HCT116 (cell line): ENCODE data around the gene SLC25A29.

Experiments
- ELF1 ChIP-seq: IDR thresholded peaks from 2 replicates; pipeline ENCODE4 v1.6.1; 2012; ENCODE audit warnings: low read depth, borderline replicate concordance
- FOSL1 ChIP-seq: IDR thresholded peaks from 2 replicates; pipeline ENCODE4 v1.6.1; 2012; ENCODE audit warnings: low read depth
- MAX ChIP-seq: IDR thresholded peaks from 2 replicates; pipeline ENCODE4 v1.6.1; 2012
- POLR2A ChIP-seq: IDR thresholded peaks from 2 replicates; pipeline ENCODE4 v1.7.0; 2011; ENCODE audit warnings: borderline replicate concordance; ENCODE audit not compliant: insufficient read depth, insufficient read length; ENCODE audit errors: extremely low read depth
- ZFX ChIP-seq: fragments of 450-650 bp; IDR thresholded peaks from 2 replicates; pipeline ENCODE4 v1.6.1; 2017
- TF ChIP-seq, protein P1 (sequence below), 3 experiments: fragments of 200-600 bp in 1 of 3; sonication (generic) in 1 of 3; IDR thresholded peaks in 2 of 3; conservative IDR thresholded peaks in 1 of 3; 2 replicates each; pipeline ENCODE4 v1.5.1; 2012 to 2017; ENCODE audit warnings: low read depth in 2 of 3, low read length in 2 of 3, antibody characterized with exemption in 1 of 3, borderline replicate concordance in 1 of 3, control low read depth in 1 of 3, mild to moderate bottlenecking in 1 of 3, mixed read lengths in 1 of 3, mixed run types in 1 of 3, moderate library complexity in 1 of 3; ENCODE audit not compliant: insufficient read depth in 1 of 3

DNA sequence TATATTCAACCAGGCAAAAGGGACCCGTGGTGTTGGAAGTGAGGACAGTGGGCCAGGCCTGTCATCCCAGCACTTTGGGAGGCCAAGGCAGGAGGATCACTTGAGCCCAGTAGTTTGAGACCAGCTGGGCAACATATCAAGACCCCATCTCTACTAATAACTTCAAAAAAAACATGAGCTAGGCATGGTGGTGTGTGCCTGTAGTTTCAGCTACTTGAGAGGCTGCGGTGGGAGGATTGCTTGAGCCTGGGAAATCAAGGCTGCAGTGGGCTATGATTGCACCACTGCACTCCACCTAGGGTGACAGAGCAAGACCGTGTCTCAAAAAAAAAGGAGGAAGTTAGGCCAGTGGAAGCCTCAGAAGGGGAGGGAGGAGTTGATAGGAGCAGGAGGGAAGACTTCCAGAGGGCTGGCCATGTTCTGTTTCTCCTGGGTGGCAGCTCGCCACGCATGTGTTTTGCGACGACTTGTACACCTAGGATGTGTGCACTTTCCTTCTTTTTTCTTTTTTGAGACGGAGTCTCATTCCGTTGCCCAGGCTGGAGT lies 10.1 kb downstream of the SLC25A29 start:
- TF ChIP-seq, protein P1, sequence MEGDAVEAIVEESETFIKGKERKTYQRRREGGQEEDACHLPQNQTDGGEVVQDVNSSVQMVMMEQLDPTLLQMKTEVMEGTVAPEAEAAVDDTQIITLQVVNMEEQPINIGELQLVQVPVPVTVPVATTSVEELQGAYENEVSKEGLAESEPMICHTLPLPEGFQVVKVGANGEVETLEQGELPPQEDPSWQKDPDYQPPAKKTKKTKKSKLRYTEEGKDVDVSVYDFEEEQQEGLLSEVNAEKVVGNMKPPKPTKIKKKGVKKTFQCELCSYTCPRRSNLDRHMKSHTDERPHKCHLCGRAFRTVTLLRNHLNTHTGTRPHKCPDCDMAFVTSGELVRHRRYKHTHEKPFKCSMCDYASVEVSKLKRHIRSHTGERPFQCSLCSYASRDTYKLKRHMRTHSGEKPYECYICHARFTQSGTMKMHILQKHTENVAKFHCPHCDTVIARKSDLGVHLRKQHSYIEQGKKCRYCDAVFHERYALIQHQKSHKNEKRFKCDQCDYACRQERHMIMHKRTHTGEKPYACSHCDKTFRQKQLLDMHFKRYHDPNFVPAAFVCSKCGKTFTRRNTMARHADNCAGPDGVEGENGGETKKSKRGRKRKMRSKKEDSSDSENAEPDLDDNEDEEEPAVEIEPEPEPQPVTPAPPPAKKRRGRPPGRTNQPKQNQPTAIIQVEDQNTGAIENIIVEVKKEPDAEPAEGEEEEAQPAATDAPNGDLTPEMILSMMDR (IDR thresholded peaks at IDR 0.05 in 2 of 3, conservative IDR thresholded peaks at IDR 0.05 in 1 of 3; ENCODE audit: borderline replicate concordance in 1 of 3, insufficient read depth in 1 of 3, low read depth in 2 of 3, low read length in 2 of 3): no peak
- TF ChIP-seq ZFX (no peak), FOSL1 (no peak), POLR2A (no peak), MAX (no peak), ELF1 (no peak)
